ENCODE data around the gene SLC44A5. TPM values are rescaled to one million over a fixed set of nuclear protein-coding genes. Genes with fewer than 3 reads are reported as not detected.
"Not testable (repeated sequence)": the region's sequence is repeated elsewhere in the genome, so short reads cannot be mapped to it uniquely, and the experiment has no call there.

The SLC44A5 gene
- total and polyA plus RNA-seq, 2 donors: 0.05 to 1.5 TPM

DNA sequence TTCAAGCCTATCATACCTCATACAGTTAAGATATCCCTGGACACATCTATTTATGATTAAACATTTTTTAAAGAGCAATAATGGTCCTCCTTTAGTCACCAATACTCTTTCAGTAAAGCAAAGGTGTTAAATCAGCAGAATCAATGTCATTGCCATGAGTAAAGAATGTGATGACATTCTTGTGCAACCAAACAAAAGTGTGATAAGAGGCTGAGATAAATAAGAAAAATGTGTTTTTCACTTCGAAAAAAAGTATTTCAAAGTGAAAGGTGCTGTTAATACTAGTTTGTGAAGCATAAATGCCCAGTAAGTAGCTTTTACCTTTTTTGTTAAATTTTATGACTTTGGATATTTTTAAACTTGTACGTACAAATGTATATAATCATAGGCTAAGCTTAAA is 8.4 kb downstream of the SLC44A5 start:
- DNase-seq (ENCODE audit: low read depth in 6 of 9, low spot score in 9 of 9): no peak
- H3K4me1 ChIP-seq (ENCODE audit: control insufficient read depth in 2 of 2, insufficient read depth in 2 of 2, low read length in 2 of 2): no peaks in the 10 kb centered on the region
- no peaks in the 10 kb centered on the region for H3K27me3 ChIP-seq (ENCODE audit: control insufficient read depth in 2 of 2, insufficient read depth in 1 of 2, low read length in 1 of 2)
- H3K36me3 ChIP-seq (ENCODE audit: control insufficient read depth in 2 of 2, insufficient read depth in 2 of 2, low read length in 1 of 2): no peaks in the 10 kb centered on the region
- H3K4me3 ChIP-seq (ENCODE audit: low read length in 2 of 2): no peak overlapping the region
- 50% methylated on average over 2 of the region's 2 CpGs for WGBS
- H3K9me3 ChIP-seq (ENCODE audit: control insufficient read depth in 2 of 2, insufficient read depth in 1 of 2, low read length in 1 of 2): no peaks in the 10 kb centered on the region
- H3K27ac ChIP-seq (ENCODE audit: low read depth in 1 of 2, low read length in 1 of 2): no peak overlapping the region

DNA sequence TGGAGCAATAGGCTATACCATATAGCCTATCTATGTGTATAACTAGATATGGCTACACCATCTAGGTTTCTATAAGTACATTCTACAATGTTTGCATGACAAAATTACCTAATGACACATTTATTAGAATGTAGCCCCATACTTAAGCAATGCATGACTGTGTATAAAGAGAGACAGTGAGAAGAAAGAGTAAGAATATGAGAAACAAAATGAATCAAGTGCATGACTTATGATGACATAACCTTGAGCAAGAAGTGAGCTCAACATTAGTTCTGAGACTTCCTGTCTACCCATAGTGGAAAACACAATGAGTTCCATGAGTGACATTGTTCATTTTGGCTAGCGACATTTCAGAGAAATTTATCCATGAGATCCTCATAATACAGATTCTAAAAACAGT is 10.1 kb downstream of the SLC44A5 start:
- DNase-seq (ENCODE audit: low read depth in 6 of 9, low spot score in 9 of 9): no peak
- Histone ChIP-seq H3K27ac (ENCODE audit: low read depth in 1 of 2, low read length in 1 of 2) (no peak overlapping the region), H3K9me3 (ENCODE audit: control insufficient read depth in 2 of 2, insufficient read depth in 1 of 2, low read length in 1 of 2) (no peaks in the 10 kb centered on the region), H3K4me3 (ENCODE audit: low read length in 2 of 2) (no peak overlapping the region), H3K4me1 (ENCODE audit: control insufficient read depth in 2 of 2, insufficient read depth in 2 of 2, low read length in 2 of 2) (no peaks in the 10 kb centered on the region), H3K36me3 (ENCODE audit: control insufficient read depth in 2 of 2, insufficient read depth in 2 of 2, low read length in 1 of 2) (no peaks in the 10 kb centered on the region), H3K27me3 (ENCODE audit: control insufficient read depth in 2 of 2, insufficient read depth in 1 of 2, low read length in 1 of 2) (no peaks in the 10 kb centered on the region)
- whole genome bisulfite sequencing: 83% methylated on average over 1 of the region's 1 CpG

DNA sequence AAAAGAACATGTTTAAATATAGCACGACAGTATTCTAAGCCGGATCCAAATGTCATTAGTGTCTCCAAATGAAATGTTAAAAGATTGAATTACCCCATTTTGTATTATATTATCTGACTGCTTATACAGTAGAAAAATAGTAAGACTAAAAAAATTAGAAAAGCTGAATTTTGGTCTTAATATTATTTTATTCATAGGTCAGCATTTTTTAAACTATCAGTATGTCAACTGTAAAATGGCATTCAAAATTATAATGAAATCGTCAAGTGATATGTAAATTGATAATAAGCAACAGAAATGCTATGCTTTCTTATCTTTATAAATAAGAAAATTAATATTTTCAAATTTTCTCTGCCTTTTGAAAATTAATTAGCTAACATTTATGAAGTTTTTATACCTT is 16.6 kb downstream of the SLC44A5 start:
- Histone ChIP-seq H3K4me3 (ENCODE audit: low read length in 2 of 2) (no peak overlapping the region), H3K27me3 (ENCODE audit: control insufficient read depth in 2 of 2, insufficient read depth in 1 of 2, low read length in 1 of 2) (no peaks in the 10 kb centered on the region), H3K27ac (ENCODE audit: low read depth in 1 of 2, low read length in 1 of 2) (no peak overlapping the region), H3K4me1 (ENCODE audit: control insufficient read depth in 2 of 2, insufficient read depth in 2 of 2, low read length in 2 of 2) (no peaks in the 10 kb centered on the region), H3K9me3 (ENCODE audit: control insufficient read depth in 2 of 2, insufficient read depth in 1 of 2, low read length in 1 of 2) (no peaks in the 10 kb centered on the region), H3K36me3 (ENCODE audit: control insufficient read depth in 2 of 2, insufficient read depth in 2 of 2, low read length in 1 of 2) (no peaks in the 10 kb centered on the region)
- DNase-seq (ENCODE audit: low read depth in 6 of 9, low spot score in 9 of 9): no peak
- WGBS: 90% methylated on average over 3 of the region's 3 CpGs

DNA sequence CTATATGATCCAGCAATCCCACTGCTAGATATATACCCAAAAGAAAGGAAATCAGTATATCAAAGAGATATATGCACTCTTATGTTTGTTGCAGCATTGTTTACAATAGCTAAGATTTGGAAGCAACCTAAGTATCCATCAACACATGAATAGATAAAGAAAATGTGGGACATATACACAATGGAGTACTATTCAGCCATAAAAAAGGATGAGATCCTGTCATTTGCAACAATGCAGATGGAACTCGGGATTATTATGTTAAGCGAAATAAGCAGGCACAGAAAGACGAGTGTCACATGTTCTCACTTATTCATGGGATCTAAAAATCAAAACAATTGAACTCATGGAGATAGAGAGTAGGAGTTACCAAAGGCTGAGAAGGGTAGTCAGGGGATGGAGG is 17.5 kb downstream of the SLC44A5 start:
- not testable (repeated sequence) for H3K27ac ChIP-seq (ENCODE audit: low read depth in 1 of 2, low read length in 1 of 2); H3K9me3 ChIP-seq (ENCODE audit: control insufficient read depth in 2 of 2, insufficient read depth in 1 of 2, low read length in 1 of 2); H3K36me3 ChIP-seq (ENCODE audit: control insufficient read depth in 2 of 2, insufficient read depth in 2 of 2, low read length in 1 of 2); H3K27me3 ChIP-seq (ENCODE audit: control insufficient read depth in 2 of 2, insufficient read depth in 1 of 2, low read length in 1 of 2); DNase-seq (ENCODE audit: low read depth in 6 of 9, low spot score in 9 of 9); H3K4me1 ChIP-seq (ENCODE audit: control insufficient read depth in 2 of 2, insufficient read depth in 2 of 2, low read length in 2 of 2); H3K4me3 ChIP-seq (ENCODE audit: low read length in 2 of 2)
- WGBS: 79% methylated on average over 3 of the region's 3 CpGs

DNA sequence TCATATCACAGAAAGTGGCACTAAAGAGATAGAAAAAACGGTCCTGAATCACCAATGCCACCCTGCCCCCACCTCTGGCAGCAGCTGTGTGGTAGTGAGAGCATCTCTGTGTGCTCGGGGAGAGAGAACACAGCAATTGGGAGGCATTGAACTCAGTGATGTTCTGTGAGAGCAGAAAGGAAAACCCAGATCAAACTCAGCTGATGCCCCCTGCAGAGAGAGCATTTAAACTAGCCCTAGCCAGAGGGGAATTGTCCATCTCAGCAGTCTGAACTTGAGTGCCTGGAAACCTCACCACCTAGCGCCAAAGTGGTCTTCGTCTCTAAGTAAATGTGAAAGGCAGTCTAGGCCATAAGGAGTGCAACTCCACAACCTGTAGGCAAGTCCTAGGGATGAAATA is 21.3 kb downstream of the SLC44A5 start:
- no peak for DNase-seq (ENCODE audit: low read depth in 6 of 9, low spot score in 9 of 9)
- 69% methylated on average over 4 of the region's 4 CpGs for WGBS
- Histone ChIP-seq H3K27ac (ENCODE audit: low read depth in 1 of 2, low read length in 1 of 2) (no peak overlapping the region), H3K4me1 (ENCODE audit: control insufficient read depth in 2 of 2, insufficient read depth in 2 of 2, low read length in 2 of 2) (no peaks in the 10 kb centered on the region), H3K9me3 (ENCODE audit: control insufficient read depth in 2 of 2, insufficient read depth in 1 of 2, low read length in 1 of 2) (no peaks in the 10 kb centered on the region), H3K36me3 (ENCODE audit: control insufficient read depth in 2 of 2, insufficient read depth in 2 of 2, low read length in 1 of 2) (no peaks in the 10 kb centered on the region), H3K27me3 (ENCODE audit: control insufficient read depth in 2 of 2, insufficient read depth in 1 of 2, low read length in 1 of 2) (no peaks in the 10 kb centered on the region), H3K4me3 (ENCODE audit: low read length in 2 of 2) (no peak overlapping the region)

DNA sequence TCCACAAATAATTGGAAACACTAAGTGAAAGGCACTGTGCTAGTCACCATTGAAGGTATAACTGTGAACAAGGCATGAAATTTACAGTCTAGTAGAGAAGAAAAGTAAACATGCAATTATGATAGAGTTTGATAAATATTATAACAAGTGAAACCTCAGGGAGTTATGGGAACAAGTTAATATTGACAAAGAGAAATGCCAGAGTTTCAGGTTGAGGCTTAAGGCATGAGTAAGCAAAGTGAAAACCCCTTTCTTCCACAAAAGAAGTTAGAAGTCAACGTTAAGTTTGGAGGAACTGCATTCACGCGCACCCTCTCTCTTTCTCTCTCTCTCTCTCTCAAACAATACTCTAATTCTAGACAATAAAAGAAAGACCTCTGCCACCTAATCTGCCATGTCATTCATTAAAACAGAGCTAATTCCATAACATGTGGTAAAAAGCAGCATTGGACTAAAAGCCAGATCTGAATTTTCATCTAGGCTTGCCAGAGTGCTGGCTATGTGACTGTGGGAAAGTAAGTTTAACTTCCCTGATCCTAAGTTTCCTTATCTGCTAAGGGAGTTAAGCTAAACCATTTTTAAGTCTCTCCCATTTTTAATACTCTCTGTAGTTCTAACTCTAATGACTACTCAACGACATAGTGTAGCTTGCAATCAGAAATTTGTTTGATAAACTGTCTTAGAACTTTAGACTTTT is 22.0 kb downstream of the SLC44A5 start:
- H3K27ac ChIP-seq (ENCODE audit: low read depth in 1 of 2, low read length in 1 of 2): no peak overlapping the region
- WGBS: 50% methylated on average over 4 of the region's 4 CpGs

DNA sequence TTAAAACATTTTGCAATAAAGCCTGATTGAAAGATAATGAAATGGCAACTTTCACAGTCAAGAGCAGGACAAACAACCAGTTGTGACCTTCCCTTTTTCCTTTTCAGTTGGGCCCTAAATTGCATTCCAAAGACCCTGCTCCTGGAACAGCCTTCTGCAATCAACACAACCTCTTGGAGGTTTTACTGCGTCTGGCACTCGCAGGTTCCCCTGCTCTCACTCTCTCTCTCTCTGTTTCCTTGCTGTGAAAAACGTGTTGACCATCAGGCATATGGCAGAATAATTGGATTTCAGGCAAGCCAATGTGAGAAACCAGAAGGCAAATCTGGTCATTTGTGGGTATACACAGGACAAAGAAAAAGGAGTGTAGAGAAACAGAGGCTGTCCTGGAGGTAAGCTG is 23.2 kb downstream of the SLC44A5 start:
- H3K4me3 ChIP-seq (ENCODE audit: low read length in 2 of 2): no peak overlapping the region
- H3K27me3 ChIP-seq (ENCODE audit: control insufficient read depth in 2 of 2, insufficient read depth in 1 of 2, low read length in 1 of 2): no peaks in the 10 kb centered on the region
- DNase-seq (ENCODE audit: low read depth in 6 of 9, low spot score in 9 of 9): no peak
- no peaks in the 10 kb centered on the region for H3K4me1 ChIP-seq (ENCODE audit: control insufficient read depth in 2 of 2, insufficient read depth in 2 of 2, low read length in 2 of 2)
- WGBS: 28% methylated on average over 3 of the region's 3 CpGs
- H3K27ac ChIP-seq (ENCODE audit: low read depth in 1 of 2, low read length in 1 of 2): no peak overlapping the region
- no peaks in the 10 kb centered on the region for H3K36me3 ChIP-seq (ENCODE audit: control insufficient read depth in 2 of 2, insufficient read depth in 2 of 2, low read length in 1 of 2)
- H3K9me3 ChIP-seq (ENCODE audit: control insufficient read depth in 2 of 2, insufficient read depth in 1 of 2, low read length in 1 of 2): no peaks in the 10 kb centered on the region

More for the DNA sequence above, 22.0 kb downstream of the SLC44A5 start:
- DNase-seq (ENCODE audit: low read depth in 6 of 9, low spot score in 9 of 9): no peak
- H3K4me1 ChIP-seq (ENCODE audit: control insufficient read depth in 2 of 2, insufficient read depth in 2 of 2, low read length in 2 of 2): no peaks in the 10 kb centered on the region
- H3K4me3 ChIP-seq (ENCODE audit: low read length in 2 of 2): no peak overlapping the region
- no peaks in the 10 kb centered on the region for H3K9me3 ChIP-seq (ENCODE audit: control insufficient read depth in 2 of 2, insufficient read depth in 1 of 2, low read length in 1 of 2)
- H3K27me3 ChIP-seq (ENCODE audit: control insufficient read depth in 2 of 2, insufficient read depth in 1 of 2, low read length in 1 of 2): no peaks in the 10 kb centered on the region
- H3K36me3 ChIP-seq (ENCODE audit: control insufficient read depth in 2 of 2, insufficient read depth in 2 of 2, low read length in 1 of 2): no peaks in the 10 kb centered on the region

DNA sequence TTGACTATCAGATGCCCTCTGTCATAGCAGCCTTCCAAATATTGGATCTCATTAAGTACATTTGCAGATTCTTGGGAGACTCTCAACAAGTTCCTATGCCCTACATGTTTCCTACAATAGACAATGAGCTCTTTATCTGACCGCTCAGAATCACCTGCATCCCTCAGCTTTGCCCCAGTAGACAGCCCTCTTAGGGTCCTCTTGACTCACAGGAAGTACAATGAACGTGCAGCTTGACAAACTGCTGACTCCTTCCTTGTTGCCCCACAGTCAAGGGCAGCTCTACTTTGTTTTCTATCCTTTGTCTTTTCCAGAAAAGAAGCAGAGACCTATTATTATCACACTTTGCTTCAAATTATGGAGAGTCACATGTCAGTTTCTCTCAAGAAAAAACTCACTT is 27.6 kb downstream of the SLC44A5 start:
- Histone ChIP-seq H3K9me3 (ENCODE audit: control insufficient read depth in 2 of 2, insufficient read depth in 1 of 2, low read length in 1 of 2) (no peaks in the 10 kb centered on the region), H3K36me3 (ENCODE audit: control insufficient read depth in 2 of 2, insufficient read depth in 2 of 2, low read length in 1 of 2) (no peaks in the 10 kb centered on the region), H3K27ac (ENCODE audit: low read depth in 1 of 2, low read length in 1 of 2) (no peak overlapping the region), H3K4me1 (ENCODE audit: control insufficient read depth in 2 of 2, insufficient read depth in 2 of 2, low read length in 2 of 2) (no peaks in the 10 kb centered on the region), H3K4me3 (ENCODE audit: low read length in 2 of 2) (no peak overlapping the region), H3K27me3 (ENCODE audit: control insufficient read depth in 2 of 2, insufficient read depth in 1 of 2, low read length in 1 of 2) (no peaks in the 10 kb centered on the region)
- DNase-seq (ENCODE audit: low read depth in 6 of 9, low spot score in 9 of 9): no peak
- 53% methylated on average over 2 of the region's 2 CpGs for WGBS

DNA sequence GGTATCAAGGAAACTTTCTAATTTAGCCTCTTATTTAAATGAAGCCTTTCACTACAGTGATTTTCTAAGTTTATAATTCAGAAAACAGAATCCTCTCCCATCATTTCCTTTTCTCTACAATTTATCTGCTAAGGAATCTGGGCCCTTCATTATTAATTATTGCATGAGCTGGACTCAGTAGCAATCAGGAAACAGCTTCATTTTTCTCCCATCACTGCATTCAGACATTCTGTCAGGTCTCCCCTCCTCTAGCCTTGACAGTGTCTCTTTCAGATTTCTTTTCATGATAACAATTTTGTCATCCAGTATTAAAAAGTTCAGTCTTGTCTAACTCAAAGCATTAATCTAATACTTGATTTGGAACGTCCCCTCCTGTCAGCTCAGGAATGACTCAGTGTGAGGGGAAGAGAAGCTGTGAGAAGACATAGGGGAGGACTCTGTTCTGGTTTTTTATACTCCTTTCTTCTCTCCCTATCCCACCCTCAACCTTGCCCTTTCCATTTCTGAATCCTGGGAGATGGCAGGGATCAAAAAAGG is 28.1 kb downstream of the SLC44A5 start:
- no peaks in the 10 kb centered on the region for H3K27me3 ChIP-seq (ENCODE audit: control insufficient read depth in 2 of 2, insufficient read depth in 1 of 2, low read length in 1 of 2)
- DNase-seq (ENCODE audit: low read depth in 6 of 9, low spot score in 9 of 9): no peak
- 85% methylated on average over 1 of the region's 1 CpG for WGBS
- no peak overlapping the region for H3K27ac ChIP-seq (ENCODE audit: low read depth in 1 of 2, low read length in 1 of 2)
- H3K36me3 ChIP-seq (ENCODE audit: control insufficient read depth in 2 of 2, insufficient read depth in 2 of 2, low read length in 1 of 2): no peaks in the 10 kb centered on the region
- H3K4me3 ChIP-seq (ENCODE audit: low read length in 2 of 2): no peak overlapping the region
- no peaks in the 10 kb centered on the region for H3K9me3 ChIP-seq (ENCODE audit: control insufficient read depth in 2 of 2, insufficient read depth in 1 of 2, low read length in 1 of 2)
- H3K4me1 ChIP-seq (ENCODE audit: control insufficient read depth in 2 of 2, insufficient read depth in 2 of 2, low read length in 2 of 2): no peaks in the 10 kb centered on the region

Measured in thymus (tissue), 11 donors.